NCI-H69 (cell line): ENCODE results near the gene ADAM23.

Source experiments
- DNase-seq: peaks from one replicate; lab custom pipeline; 2025; lab: John Stamatoyannopoulos, UW

The ADAM23 gene

GRCh38 chr2:206511283-206511682, 68.0 kb downstream of the ADAM23 start:
- DNase-seq: no peak

DNA sequence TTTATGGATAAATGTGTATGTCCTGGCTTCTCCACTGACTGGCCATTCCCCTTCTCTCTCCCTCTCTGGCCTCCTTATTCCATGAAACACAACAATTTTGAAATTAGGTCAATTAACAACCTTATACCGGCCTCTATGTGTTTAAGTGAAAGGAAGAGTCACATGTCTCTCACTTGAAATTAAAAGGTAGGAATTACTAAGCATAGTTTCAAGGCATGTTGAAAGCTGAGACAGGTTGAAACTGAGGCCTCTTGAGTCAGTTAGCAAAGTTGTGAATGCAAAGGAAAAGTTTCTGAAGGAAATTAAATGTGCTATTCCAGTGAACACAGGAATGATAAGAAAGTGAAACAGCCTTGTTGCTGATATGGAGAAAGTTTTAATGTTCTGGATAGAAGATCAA, 69.7 kb downstream of the ADAM23 start:
- DNase-seq: no peak

DNA sequence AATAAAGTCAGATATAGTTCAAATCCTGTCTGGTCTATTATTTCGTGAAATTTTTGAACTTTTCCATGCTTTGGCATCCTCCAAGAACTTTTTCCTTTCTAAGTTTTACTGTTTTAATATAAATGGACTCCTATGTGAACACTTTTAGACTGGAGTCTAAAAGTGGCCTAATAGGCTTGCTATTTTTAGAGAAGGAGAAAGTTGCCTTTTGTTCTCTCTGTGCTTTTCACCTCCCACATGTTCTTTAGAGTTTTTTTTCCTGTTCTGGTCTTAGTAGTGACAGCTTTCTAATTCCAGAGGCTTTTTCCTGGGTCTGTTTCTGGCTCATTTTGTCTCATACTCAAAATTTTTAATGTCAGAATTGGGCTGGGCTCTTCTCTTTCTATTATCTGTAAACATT, 72.2 kb downstream of the ADAM23 start:
- no peak for DNase-seq

DNA sequence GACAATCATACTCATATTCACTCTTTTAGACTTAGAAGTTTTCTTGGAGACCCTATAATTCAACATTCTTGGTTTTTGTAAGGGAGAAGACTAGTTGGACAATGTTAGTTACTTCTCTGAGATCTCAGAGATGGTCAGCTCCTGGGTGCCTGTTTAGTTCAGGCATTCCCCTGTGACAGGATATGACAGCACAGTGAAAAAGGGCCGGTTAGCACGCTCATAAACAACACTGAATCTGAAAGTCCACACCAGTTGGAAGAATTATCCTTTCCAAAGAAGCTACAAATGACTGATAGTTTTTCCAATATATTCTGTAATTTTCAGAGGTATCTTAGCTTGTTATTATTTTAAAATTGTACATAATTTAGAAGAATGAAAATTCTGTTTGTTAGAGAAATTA, 75.7 kb downstream of the ADAM23 start:
- DNase-seq: no peak

DNA sequence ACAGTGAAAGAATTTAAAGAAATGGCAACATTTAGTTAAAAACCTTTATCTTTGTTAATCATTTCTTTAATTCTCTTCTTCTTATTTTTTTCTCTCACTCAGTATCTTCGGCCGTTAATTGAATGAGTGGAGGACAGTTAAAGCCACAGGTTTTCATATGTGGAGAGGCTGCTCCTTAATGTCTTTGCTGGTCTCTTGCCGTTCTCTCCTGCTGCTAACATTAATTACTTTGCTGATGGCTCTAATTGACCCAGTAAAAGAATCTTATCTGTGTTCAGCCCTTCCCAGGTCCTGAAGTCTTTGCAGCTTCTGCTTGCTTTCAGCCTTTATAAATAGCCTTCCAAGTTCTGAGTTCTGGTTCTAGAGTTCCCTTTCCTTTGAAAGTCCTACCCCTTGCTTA, 77.1 kb downstream of the ADAM23 start:
- peak; percentile 3 for DNase-seq

DNA sequence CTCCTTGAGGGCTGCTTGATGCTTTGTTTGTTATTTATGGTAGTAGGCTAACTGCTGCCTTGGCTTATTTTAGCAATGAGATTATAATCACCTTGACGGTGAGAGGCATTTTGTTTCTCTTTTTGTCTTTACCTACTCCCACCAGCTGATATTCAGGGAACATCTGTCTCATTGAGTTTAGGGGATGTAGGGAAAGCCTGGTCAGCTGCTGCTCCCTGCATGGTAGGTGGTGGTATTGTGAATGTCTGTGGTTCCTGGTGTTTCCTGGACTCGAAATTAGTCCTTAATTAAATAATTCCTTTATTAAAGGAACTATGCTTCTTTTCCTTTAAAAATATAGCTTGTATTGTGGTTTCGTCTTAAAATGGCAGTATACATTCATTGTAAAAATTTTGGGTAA, 77.8 kb downstream of the ADAM23 start:
- DNase-seq: peak; percentile 48

DNA sequence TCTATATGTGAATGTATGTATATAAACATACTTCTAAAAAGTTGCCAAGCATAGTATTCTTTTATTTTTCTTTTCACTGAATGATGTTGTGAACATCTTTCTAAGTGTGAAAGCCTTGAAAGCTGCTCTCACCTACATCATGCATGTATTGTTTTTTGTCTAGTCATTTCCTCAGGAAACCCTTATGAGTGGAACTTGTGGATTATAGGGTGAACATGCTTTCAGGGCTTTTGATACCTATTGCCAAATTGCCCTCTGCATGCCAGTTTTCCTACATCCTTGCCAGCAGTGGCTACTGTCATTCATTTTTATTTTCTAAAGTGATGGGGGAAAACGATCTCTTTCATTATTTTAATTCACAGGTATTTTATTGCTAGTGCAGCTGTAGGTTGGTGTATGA, 78.3 kb downstream of the ADAM23 start:
- peak; percentile 23 for DNase-seq

DNA sequence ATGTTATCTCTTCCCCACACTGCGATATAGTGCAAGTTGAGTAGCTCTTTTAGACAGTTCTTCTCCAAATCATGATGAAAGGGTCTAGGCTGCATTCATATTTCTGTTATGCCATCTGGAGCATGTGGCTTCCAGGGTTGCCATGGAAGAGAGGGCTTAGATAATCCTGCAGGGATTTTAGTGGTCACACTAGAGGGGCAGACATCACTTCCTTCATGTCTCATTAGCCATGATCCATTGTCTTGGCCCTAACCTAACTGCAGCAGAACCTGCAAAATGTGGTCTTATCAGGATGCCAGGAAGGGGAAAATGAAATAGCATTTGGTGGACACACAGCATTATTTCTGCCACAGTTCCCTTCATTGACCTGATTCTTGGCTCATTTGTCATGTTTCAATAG, 83.1 kb downstream of the ADAM23 start:
- DNase-seq: peak; percentile 20

DNA sequence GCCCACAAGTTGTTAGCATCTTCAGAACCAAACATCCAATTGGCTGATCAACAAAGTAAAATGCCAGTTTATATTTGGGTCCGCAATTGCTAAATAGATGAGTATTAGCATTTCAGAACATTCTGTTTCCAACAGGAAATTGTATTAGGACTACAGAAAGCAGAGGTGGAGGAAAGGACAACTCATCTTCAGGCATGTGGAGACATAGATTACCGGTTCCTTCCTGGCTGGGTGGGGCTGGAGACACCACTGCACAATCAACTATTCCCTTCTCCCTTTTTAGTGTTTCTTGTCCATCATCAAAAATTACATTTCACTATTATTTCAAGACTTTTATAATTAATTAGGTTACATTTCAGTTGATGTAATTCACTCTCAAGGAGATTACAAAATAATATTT, 83.8 kb downstream of the ADAM23 start:
- no peak for DNase-seq

- no peak for DNase-seq
Measured at GRCh38 chr2:206530727-206531126, 87.4 kb downstream of the ADAM23 start.

- peak; percentile 2 for DNase-seq
Measured at GRCh38 chr2:206531996-206532543, 88.7 kb downstream of the ADAM23 start.

DNA sequence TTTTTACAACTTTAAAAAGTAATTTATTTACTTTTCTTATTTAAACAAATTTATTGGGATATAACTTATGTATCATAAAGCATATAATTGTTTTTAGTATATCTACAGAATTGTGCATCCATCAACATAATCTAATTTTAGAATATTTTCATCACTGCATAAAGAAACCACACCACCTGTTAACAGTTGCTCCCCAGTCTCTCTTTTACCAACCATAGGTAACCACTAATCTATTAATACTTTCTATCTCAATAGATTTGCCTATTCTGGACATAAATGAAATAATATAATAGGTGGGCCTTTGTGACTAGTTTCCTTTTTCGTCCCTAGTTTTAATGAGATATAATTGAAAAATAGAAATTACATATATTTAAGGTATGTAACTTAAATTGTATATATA, 90.6 kb downstream of the ADAM23 start:
- no peak for DNase-seq

GRCh38 chr2:206535260-206535986, 92.1 kb downstream of the ADAM23 start:
- DNase-seq: no peak

DNA sequence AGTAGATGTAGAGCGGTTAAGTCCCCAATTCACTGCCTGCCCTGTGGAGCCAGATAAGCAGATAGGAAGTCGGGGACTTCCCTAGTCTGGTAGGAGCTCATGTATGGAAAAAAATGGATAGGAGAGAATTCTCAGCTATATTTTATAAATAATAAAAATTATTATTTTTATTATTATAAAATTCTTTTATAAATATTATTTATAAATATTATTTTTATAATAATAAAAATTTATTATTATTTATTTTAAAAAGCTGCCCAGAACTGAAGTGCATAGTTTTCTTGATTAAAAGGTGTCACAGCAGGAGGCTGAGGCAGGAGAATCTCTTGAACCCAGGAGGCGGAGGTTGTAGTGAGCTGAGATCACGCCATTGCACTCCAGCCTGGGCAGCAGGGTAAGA, 97.4 kb downstream of the ADAM23 start:
- DNase-seq: no peak

GRCh38 chr2:206543073-206543472, 99.7 kb downstream of the ADAM23 start:
- no peak for DNase-seq

GRCh38 chr2:206548383-206548782, 105.1 kb downstream of the ADAM23 start:
- DNase-seq: no peak

GRCh38 chr2:206555721-206556120, 112.4 kb downstream of the ADAM23 start:
- DNase-seq: no peak

DNA sequence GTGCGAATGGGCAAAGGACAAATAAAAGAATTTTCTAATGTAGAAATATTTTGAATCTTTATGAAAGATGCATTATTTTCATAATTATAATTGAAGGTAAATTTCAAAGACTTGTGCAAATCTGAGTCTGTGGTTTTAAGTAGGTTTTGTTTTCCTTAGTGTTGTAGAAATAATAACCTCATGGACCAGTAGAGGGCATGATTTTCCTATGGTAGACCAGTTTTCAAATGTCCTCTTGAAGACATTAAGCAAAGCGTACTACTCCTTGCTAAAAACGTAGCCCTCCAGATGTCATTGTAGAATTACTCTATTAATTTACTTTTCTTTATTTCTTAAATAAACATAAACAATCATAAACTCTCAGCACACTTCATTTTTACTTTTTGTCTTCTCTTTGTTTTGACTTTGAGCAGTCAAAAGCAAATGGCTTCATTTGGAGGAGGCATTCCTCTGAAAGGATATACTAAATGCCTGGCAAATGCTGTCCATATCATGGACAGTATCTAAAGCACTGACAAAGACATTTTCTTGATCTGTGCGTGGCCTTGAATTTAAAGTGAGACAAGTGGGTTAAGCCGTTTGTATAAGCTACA, 113.1 kb downstream of the ADAM23 start:
- peak; percentile 45 for DNase-seq

DNA sequence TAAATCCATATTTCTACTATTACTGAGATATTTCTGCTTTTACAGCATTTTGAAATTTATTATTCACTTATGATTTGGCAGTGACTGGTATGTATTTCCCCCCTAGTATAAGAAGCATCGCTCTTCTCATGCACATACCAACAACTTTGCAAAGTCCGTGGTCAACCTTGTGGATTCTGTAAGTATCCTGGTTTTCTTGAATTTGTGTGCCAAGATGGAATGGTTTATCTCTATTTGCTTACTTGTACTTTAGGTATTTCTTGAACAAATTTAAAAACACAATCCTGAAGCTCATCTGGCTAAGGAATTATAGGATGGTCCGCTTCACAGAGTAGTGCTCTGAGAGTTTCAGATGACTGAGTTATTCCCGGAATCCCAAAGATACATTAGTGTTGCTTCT, 114.0 kb downstream of the ADAM23 start:
- DNase-seq: no peak

DNA sequence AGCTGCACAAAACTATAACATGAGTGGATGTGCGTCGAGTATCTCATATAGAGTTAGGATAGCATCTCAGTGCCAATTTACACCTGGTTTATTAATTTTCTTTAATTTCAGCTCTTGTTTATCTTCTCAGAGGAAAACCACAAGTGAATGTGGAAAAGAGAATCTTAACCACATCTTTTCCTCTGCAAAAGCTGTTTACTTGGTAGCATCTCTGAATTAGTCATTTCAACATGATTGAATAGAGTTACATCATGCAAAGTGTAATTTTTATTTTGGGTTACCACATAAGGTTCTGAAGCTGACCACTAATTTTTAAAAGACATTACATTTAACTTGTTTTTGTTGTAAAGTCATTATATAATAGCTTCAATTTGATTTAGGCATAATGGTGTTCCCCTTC, 115.2 kb downstream of the ADAM23 start:
- no peak for DNase-seq

DNA sequence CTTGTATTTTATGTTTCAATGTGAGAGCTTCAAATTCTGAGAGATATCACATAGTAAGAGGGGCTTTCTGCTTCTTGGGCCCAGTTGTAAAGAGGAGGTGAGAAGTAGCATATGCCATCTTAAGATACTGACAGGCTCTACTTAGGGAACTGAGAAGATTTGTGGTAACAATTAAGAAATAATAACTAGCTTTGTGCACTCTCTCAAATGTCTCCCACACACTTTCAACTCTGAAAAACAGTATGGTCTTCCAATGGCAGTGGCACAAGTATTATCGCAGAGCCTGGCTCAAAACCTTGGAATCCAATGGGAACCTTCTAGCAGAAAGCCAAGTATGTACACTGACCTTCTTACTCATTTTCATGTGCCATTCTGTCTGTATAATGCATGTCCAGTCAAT, 118.6 kb downstream of the ADAM23 start:
- no peak for DNase-seq

- DNase-seq: no peak
Measured at GRCh38 chr2:206562375-206562774, 119.0 kb downstream of the ADAM23 start.

GRCh38 chr2:206563374-206563773, 120.0 kb downstream of the ADAM23 start:
- no peak for DNase-seq

DNA sequence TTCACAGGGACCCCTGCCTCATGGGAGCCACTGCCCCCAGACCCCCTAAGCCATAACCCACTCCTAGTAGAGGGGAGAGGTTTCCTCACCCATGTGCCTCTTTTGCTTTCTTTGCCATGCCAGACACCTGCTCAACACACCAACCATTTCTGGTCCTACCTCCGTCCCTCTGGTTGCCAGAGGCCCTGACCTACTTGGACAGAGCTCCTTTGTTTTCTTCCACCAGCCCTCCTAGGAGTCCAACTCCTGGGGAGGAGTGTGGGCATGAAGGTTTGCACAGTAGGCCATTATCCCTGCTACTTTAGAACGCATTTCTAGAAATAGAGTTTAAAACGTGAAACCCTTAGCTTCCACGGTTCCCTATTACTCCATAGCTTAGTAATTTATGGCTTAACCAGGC, 122.3 kb downstream of the ADAM23 start:
- no peak for DNase-seq
